HepG2 (cell line): ENCODE results near the gene PLD1. TPM values are rescaled to one million over a fixed set of nuclear protein-coding genes. Genes with fewer than 3 reads are reported as not detected.

Experiments used
- ATAC-seq: fragments of 200-7000 bp; cut with Tn5 transposase; 3 replicates; pipeline ENCODE4 v1.9.1; 2020; ENCODE audit warnings: mild to moderate bottlenecking, moderate library complexity
- BruUV-seq: library from RNA; stranded (reverse); fragments of 400-500 nt; replicated peaks from 2 replicates; lab custom pipeline; 2021; lab: Mats Ljungman, UMichigan
- CTCF ChIA-PET: fragments of 300-600 bp; formaldehyde crosslinking; extraction: SDS; loops from one replicate; lab custom pipeline; 2021; ENCODE audit warnings: low total read pairs, inconsistent platforms, low intra/inter-chr PET ratio; lab: Yijun Ruan, JAX
- POLR2A ChIA-PET: fragments of 350-600 bp; sonication (Branson Sonifier 250); formaldehyde crosslinking; loops from one replicate; lab custom pipeline; 2020; ENCODE audit warnings: antibody characterized with exemption, inconsistent platforms; lab: Yijun Ruan, JAX
- DNase-seq: peaks from one replicate; pipeline ENCODE4 v3.0.0-alpha.2; 2015; ENCODE audit warnings: low spot score
- FAIRE-seq: peaks from 3 replicates; lab custom pipeline; 2011; peaks lifted over from hg19 to GRCh38; lab: Jason Lieb, UNC
- H2AFZ ChIP-seq: one replicate; pipeline ENCODE4 v1.6.1; 2011; ENCODE audit warnings: low read length, inconsistent platforms
- H3K27ac ChIP-seq: fragments of 300-600 bp; 3 replicates; pipeline ENCODE4 v1.8.0; 2011; ENCODE audit warnings: mixed run types, mild to moderate bottlenecking, mixed read lengths, low read length, inconsistent platforms; ENCODE audit not compliant: insufficient read depth; ENCODE audit errors: extremely low read length
- H3K27me3 ChIP-seq, 2 experiments: fragments of 200-600 bp in 1 of 2; 2 replicates in 1 of 2; 3 replicates in 1 of 2; pipeline versions ENCODE4 v1.6.0 to v1.8.0; 2011; ENCODE audit warnings: low read length in 2 of 2, mild to moderate bottlenecking in 2 of 2, moderate library complexity in 2 of 2, inconsistent platforms in 1 of 2; ENCODE audit not compliant: insufficient read depth in 2 of 2, control insufficient read depth in 1 of 2
- H3K36me3 ChIP-seq, 2 experiments: fragments of 200-600 bp in 1 of 2; replicated peaks in 1 of 2; 2 replicates in 1 of 2; 3 replicates in 1 of 2; pipeline versions ENCODE4 v1.5.1 to v1.8.0; 2011; ENCODE audit warnings: low read length in 2 of 2, inconsistent platforms in 1 of 2; ENCODE audit not compliant: insufficient read depth in 2 of 2, control insufficient read depth in 1 of 2
- H3K4me1 ChIP-seq: 2 replicates; pipeline ENCODE4 v1.5.1; 2012; ENCODE audit warnings: low read length, inconsistent platforms; ENCODE audit not compliant: insufficient read depth
- H3K4me2 ChIP-seq: 2 replicates; pipeline ENCODE4 v1.6.0; 2011; ENCODE audit warnings: low read depth, low read length, inconsistent platforms
- H3K4me3 ChIP-seq, 3 experiments: fragments of 200-600 bp in 1 of 3; sonication (generic), shearing (Covaris generic) in 1 of 3; replicated peaks in 1 of 3; 2 replicates each; pipeline ENCODE4 v1.5.1; 2011 to 2016; ENCODE audit warnings: low read length in 3 of 3, inconsistent platforms in 2 of 3, low read depth in 2 of 3, mild to moderate bottlenecking in 2 of 3, control low read depth in 1 of 3, mixed read lengths in 1 of 3; ENCODE audit not compliant: insufficient read depth in 1 of 3
- H3K79me2 ChIP-seq: one replicate; pipeline ENCODE4 v1.6.1; 2011; ENCODE audit warnings: low read length, inconsistent platforms; ENCODE audit not compliant: insufficient read depth
- H3K9ac ChIP-seq: 2 replicates; pipeline ENCODE4 v1.6.0; 2011; ENCODE audit warnings: mild to moderate bottlenecking, low read depth, low read length, inconsistent platforms; ENCODE audit not compliant: insufficient read depth
- H3K9me3 ChIP-seq: 2 replicates; pipeline ENCODE4 v1.5.1; 2012; ENCODE audit warnings: mild to moderate bottlenecking, low read length
- H4K20me1 ChIP-seq: 2 replicates; pipeline ENCODE4 v1.6.0; 2011; ENCODE audit warnings: inconsistent platforms, mild to moderate bottlenecking, low read length, moderate library complexity; ENCODE audit not compliant: insufficient read depth
- PRDM4 ChIP-seq: sonication (generic); formaldehyde crosslinking; IDR thresholded peaks from 2 replicates; pipeline ENCODE4 v1.9.0; 2021; ENCODE audit warnings: missing genetic modification reagents, borderline replicate concordance
- RERE ChIP-seq: IDR thresholded peaks from 2 replicates; pipeline ENCODE4 v1.6.1; 2016; ENCODE audit warnings: low read depth, missing genetic modification reagents, missing compliant biosample characterization
- ZNF318 ChIP-seq: sonication (generic); formaldehyde crosslinking; IDR thresholded peaks from 2 replicates; pipeline ENCODE4 v1.4.0; 2020; ENCODE audit warnings: mild to moderate bottlenecking, missing genetic modification reagents
- ZNF777 ChIP-seq: sonication (generic); formaldehyde crosslinking; IDR thresholded peaks from 2 replicates; pipeline ENCODE4 v1.4.0; 2020; ENCODE audit warnings: missing genetic modification reagents
- WGBS: methylation state at CpG from one replicate; pipeline ENCODE4 v1.1.6; 2017; ENCODE audit warnings: low lambda C conversion rate; 5-methylcytosine and 5-hydroxymethylcytosine counted together
- in situ Hi-C: cut with HindIII; loops from 2 replicates; pipeline ENCODE4 v1.10.0; 2017; ENCODE audit warnings: low pct_unique_long_range_greater_than_20kb; ENCODE audit not compliant: extremely low pct_ligation_motif_present
- intact Hi-C: fragments of 100-400 bp; cut with micrococcal nuclease; formaldehyde crosslinking; loops from one replicate; pipeline ENCODE4 v1.10.0; 2022; ENCODE audit not compliant: unreplicated experiment
- polyA plus RNA-seq, 8 experiments: library from polyadenylated mRNA; depleted of rRNA in 3 of 8; stranded (reverse) in 7 of 8; unstranded in 1 of 8; fragments of >200 nt; fragmentation: Illumina TruSeq in 4 of 8; extraction: Trizol in 4 of 8; gene quantifications; 2 replicates each; pipeline versions ENCODE4 v1.2.1 to v1.2.3, GENCODE V29; 2011 to 2016; ENCODE audit warnings: low read depth in 4 of 8, missing spikeins in 1 of 8, mixed read lengths in 1 of 8; ENCODE audit not compliant: insufficient read depth in 1 of 8
- total RNA-seq, 5 experiments: library from RNA; depleted of rRNA; stranded (reverse); fragments of >200 nt; fragmentation: Illumina TruSeq; extraction: Trizol; gene quantifications; 2 replicates each; pipeline ENCODE4 v1.2.3, GENCODE V29; 2016; ENCODE audit warnings: low read depth in 1 of 5

The PLD1 gene
- total and polyA plus RNA-seq, 2 of the 13 experiments (the other 11 are each of a cell fraction or from before 2014, with no cell fraction given), result 27.1 to 59.4 TPM

- no peaks in the 10 kb centered on the region for H3K9me3 ChIP-seq
- no peak overlapping the region for H2AFZ ChIP-seq
- H3K4me2 ChIP-seq, result peak overlapping the region; percentile 83
- no TSS peak for BruUV-seq
- no peaks in the 10 kb centered on the region; the same call in 1 of the 2 replicates for H4K20me1 ChIP-seq
- H3K27ac ChIP-seq, result peak overlapping the region; percentile 88
- peak overlapping the region; percentile 65 for H3K9ac ChIP-seq
- peaks cover 75% of the 10 kb centered on the region for H3K4me1 ChIP-seq
- H3K4me3 ChIP-seq, result peak overlapping the region in 2 of 3 experiments; percentile 7 to 34; a peak in 2 of 6 replicates
- ATAC-seq, result peak; percentile 50
- H3K27me3 ChIP-seq, result no peaks in the 10 kb centered on the region; a peak in 1 of 5 replicates
- in situ Hi-C loops, result no loop called here
- ChIA-PET POLR2A (interaction anchor here (0.7 to 6.5 kb wide), 12 partner anchors 15 to 234 kb away, joined by 3 to 91 read pairs (median 5); partner anchors contain the start of genes FNDC3B and TMEM212), CTCF (no interaction called here)
- peaks cover 0 to 11% of the 10 kb centered on the region in 2 experiments; a peak in 3 of 5 replicates for H3K36me3 ChIP-seq
- WGBS, result 12% methylated on average over 5 of the region's 5 CpGs
- peak; percentile 71 for FAIRE-seq
- H3K79me2 ChIP-seq, result peaks cover 90% of the 10 kb centered on the region
- intact Hi-C loops, result loop anchor here (5.0 kb wide), 1 partner anchor 236 kb away; no protein-coding TSS in a partner anchor
- DNase-seq, result peak; percentile 95
- TF ChIP-seq ZNF777 (CRISPR knock-in tag) (no peak), PRDM4 (CRISPR knock-in tag) (no peak), ZNF318 (CRISPR knock-in tag) (no peak), RERE (CRISPR knock-in tag) (peak; percentile 97)
These were observed 3.8 kb downstream of the PLD1 start for GRCh38 chr3:171806200-171807128.
